Uterus (tissue), 4 donors: Measurements from ENCODE around the gene NAV1. TPM values are rescaled to one million over a fixed set of nuclear protein-coding genes. Genes with fewer than 3 reads are reported as not detected.
A peak's percentile ranks its signal among the peaks of the same experiment; 100 is the strongest.

ENCODE experiments used
- DNase-seq, 2 donors: peaks; one replicate each; pipeline ENCODE4 v3.0.0-alpha.2; 2019 to 2020
- H3K27ac ChIP-seq, 2 donors: fragments of 200-600 bp; sonication (generic); 1 replicate in 1 of 2; 2 replicates in 1 of 2; pipeline ENCODE4 v1.5.1; 2016 to 2018
- H3K27me3 ChIP-seq, 2 donors: fragments of 200-600 bp; sonication (generic); one replicate each; pipeline ENCODE4 v1.5.1; 2018 to 2019; ENCODE audit warnings: control low read depth in 1 of 2
- H3K36me3 ChIP-seq, 2 donors: fragments of 200-600 bp; sonication (generic); one replicate each; pipeline ENCODE4 v1.5.1; 2019; ENCODE audit warnings: control low read depth in 1 of 2
- H3K4me1 ChIP-seq, 2 donors: fragments of 200-600 bp; sonication (generic); one replicate each; pipeline ENCODE4 v1.5.1; 2018 to 2019; ENCODE audit warnings: control low read depth in 1 of 2
- H3K4me3 ChIP-seq, 2 donors: fragments of 200-600 bp; sonication (generic); 1 replicate in 1 of 2; 2 replicates in 1 of 2; pipeline ENCODE4 v1.5.1; 2018 to 2019; ENCODE audit warnings: mild to moderate bottlenecking in 1 of 2
- H3K9me3 ChIP-seq, 2 donors: fragments of 200-600 bp; sonication (generic); one replicate each; pipeline ENCODE4 v1.5.1; 2019; ENCODE audit warnings: control low read depth in 1 of 2
- POLR2A ChIP-seq, 2 donors: fragments of 450-650 bp; IDR thresholded peaks; one replicate each; pipeline ENCODE4 v1.6.1; 2016; ENCODE audit warnings: antibody characterized with exemption in 2 of 2, mild to moderate bottlenecking in 1 of 2, moderate library complexity in 1 of 2
- intact Hi-C: fragments of 100-400 bp; cut with DNase I; formaldehyde crosslinking; loops from one replicate; pipeline ENCODE4 v1.15.1; 2023; ENCODE audit warnings: low total_unique reads
- total RNA-seq, 4 donors: library from RNA; depleted of rRNA in 3 of 4; stranded (reverse); fragments of >200 nt in 3 of 4; gene quantifications; one replicate each; pipeline versions ENCODE4 v1.1.0 to v1.2.4, GENCODE V29; 2014 to 2023
- TF ChIP-seq, protein P1 (sequence below), 4 experiments: fragments of 200-600 bp in 2 of 4; fragments of 450-650 bp in 2 of 4; sonication (generic) in 2 of 4; IDR thresholded peaks; one replicate each; pipeline ENCODE4 v1.5.1; 2016 to 2019; ENCODE audit warnings: antibody characterized with exemption in 4 of 4, mild to moderate bottlenecking in 2 of 4, moderate library complexity in 1 of 4
- donor health status: DM: yes; HTN: yes; CAD: no.

Gene NAV1
- total RNA-seq, 4 donors from 2014 or later = 25.1 to 86.1 (median 58.5) TPM

DNA sequence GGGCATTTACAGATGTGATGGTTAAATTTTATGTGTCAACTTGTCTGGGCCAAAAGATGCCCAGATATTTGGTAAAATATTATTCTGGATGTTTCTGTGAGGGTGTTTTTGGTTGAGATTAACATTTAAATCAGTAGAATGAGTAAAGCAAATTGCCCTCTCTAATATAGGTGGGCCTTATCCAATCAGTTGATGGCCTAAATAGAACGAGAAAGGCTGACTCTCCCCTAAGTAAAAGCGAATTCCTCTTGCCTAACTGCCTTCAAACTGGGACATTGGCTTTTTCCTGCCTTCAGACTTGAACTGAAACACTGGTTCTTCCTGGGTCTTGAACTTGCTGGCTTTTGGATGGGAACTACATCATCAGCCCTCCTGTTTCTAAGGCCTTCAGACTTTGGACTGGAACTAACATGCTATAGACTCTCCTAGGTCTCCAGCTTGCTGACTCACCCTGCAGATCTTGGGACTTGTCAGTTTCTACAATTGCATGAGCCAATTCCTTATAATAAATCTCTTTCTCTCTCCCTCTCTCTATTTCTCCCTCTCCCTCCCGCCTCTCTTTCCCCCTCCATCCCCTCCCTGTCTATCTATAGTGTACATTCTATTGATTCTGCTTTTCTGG lies 10.2 kb upstream of the NAV1 start:
- Histone ChIP-seq H3K4me3 (no peak overlapping the region), H3K36me3 (no peaks in the 10 kb centered on the region), H3K9me3 (no peaks in the 10 kb centered on the region), H3K4me1 (peaks cover 0 to 5% of the 10 kb centered on the region in 2 donors), H3K27ac (no peak overlapping the region), H3K27me3 (no peaks in the 10 kb centered on the region)
- no peak for TF ChIP-seq POLR2A (IDR thresholded peaks at IDR 0.05)
- TF ChIP-seq, protein P1, sequence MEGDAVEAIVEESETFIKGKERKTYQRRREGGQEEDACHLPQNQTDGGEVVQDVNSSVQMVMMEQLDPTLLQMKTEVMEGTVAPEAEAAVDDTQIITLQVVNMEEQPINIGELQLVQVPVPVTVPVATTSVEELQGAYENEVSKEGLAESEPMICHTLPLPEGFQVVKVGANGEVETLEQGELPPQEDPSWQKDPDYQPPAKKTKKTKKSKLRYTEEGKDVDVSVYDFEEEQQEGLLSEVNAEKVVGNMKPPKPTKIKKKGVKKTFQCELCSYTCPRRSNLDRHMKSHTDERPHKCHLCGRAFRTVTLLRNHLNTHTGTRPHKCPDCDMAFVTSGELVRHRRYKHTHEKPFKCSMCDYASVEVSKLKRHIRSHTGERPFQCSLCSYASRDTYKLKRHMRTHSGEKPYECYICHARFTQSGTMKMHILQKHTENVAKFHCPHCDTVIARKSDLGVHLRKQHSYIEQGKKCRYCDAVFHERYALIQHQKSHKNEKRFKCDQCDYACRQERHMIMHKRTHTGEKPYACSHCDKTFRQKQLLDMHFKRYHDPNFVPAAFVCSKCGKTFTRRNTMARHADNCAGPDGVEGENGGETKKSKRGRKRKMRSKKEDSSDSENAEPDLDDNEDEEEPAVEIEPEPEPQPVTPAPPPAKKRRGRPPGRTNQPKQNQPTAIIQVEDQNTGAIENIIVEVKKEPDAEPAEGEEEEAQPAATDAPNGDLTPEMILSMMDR (IDR thresholded peaks at IDR 0.05) = no peak
- intact Hi-C loops = no loop called here
- no peak for DNase-seq

DNA sequence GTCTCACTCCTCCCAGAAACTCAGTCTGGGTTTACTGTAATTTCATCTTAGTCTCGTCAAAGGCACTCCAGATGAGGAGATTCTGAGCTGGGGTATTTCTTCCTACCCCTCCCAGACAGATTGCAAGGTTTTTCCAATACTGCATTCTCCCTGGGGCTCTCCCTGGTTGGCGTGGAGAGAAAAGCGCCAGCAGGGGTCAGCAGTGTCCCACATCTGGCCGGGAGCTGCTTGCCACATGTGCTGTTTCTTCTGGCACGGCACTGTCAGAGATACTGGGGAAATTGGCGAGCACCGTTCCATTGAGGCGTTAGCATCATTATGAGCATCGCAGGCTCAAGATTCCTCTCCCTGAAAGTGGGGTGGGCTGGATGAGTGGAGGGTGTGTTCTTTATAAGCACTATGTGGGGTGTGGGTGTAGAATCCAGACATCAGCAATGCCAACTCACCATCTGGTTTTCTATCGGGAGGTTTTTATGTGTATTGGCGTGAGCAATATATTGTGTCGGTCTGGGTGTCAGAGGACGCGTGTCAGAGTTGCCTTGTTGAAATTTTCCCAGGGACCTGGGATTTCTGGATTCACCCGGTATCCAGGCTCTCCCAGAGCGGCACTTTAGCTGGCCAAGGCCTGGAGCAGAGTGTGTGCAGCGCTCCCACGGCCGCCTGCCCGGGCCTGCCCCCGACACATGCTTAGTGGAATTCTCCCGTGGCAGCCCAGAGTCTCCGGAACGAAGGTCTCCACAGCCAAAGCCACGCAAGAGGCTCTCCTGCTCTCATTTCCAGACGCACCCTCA lies 8.0 kb upstream of the NAV1 start:
- Histone ChIP-seq H3K4me1 (peaks cover 0 to 5% of the 10 kb centered on the region in 2 donors), H3K9me3 (no peaks in the 10 kb centered on the region), H3K27ac (peak overlapping the region; percentile 62 to 68), H3K4me3 (no peak overlapping the region), H3K36me3 (no peaks in the 10 kb centered on the region), H3K27me3 (no peaks in the 10 kb centered on the region)
- TF ChIP-seq POLR2A (IDR thresholded peaks at IDR 0.05) = peak in 1 of 2 donors; percentile 12
- TF ChIP-seq, protein P1 (IDR thresholded peaks at IDR 0.05) = peak; percentile 88 to 94 (median 91)
- peak; percentile 92 for DNase-seq
- intact Hi-C loops = no loop called here

DNA sequence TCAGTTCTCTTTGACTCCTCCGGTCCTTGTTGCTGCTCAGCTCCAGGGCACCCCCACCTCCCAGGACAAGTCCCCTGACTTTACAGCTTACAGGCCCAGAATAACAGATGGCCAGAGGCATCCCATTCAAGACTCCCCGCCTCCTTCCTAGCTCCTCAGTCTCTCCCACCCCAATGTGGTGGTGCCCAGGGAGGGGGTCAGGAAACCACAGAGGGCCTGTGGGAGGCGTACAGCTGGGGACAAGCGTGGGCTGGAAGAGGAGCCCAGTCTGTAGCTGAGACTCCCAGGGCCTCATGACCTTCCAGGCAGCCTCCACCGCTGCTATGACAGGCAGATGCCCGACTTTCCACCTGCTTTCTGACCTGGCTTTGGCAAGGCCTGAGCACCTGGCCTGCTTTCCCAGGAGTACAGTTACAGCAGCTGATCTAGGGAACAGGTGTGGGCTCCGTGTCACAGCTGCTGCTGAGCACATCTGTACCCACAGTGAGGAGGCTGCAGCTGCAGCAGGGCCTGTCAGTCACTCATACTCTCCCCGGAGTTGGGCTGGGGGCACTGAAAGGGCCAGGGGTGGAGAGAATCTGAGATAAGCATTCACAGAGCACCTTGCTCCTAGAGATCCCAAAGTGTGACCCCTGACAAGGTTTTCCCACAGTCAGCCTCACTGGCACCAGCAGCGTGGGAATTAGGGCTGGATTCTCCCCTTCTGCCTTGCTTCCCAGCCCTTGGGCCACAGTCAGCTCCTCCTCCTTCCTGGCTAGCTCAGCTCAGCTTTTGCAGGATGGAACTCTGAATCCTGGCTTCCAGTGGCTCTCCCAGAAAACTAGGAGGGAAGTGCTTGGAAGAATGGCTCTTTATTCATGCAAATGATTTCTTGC lies 7.1 kb upstream of the NAV1 start:
- H3K27me3 ChIP-seq = no peaks in the 10 kb centered on the region
- TF ChIP-seq POLR2A (IDR thresholded peaks at IDR 0.05) = no peak
- TF ChIP-seq, protein P1 (IDR thresholded peaks at IDR 0.05) = no peak
- H3K9me3 ChIP-seq = no peaks in the 10 kb centered on the region
- intact Hi-C loops = no loop called here
- no peaks in the 10 kb centered on the region for H3K36me3 ChIP-seq
- peaks cover 0 to 5% of the 10 kb centered on the region in 2 donors for H3K4me1 ChIP-seq
- H3K4me3 ChIP-seq = no peak overlapping the region
- peak overlapping the region; percentile 62 to 68 for H3K27ac ChIP-seq
- no peak for DNase-seq

DNA sequence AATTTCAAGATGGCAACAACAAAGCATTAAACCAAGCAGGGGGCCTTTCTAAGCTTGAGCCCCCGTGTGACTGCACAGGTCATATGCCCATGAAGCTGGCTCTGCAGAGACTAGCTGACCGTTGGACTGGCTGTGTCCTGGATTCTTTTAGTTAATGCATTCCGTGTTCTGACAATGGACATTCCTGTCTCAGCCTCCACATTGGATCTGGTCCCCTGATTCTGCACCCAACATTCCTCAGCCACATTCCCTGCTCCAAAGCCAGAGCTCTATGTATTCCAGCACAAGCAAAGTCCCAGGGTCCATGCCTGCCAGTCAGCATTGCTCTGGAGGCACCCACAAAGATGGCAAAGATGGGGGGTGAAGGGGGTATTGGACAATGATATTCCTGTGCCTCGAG lies 5.1 kb upstream of the NAV1 start:
- Histone ChIP-seq H3K9me3 (no peaks in the 10 kb centered on the region), H3K4me3 (no peak overlapping the region), H3K27me3 (no peaks in the 10 kb centered on the region), H3K36me3 (no peaks in the 10 kb centered on the region), H3K27ac (peak overlapping the region; percentile 84 to 87), H3K4me1 (peaks cover 0 to 5% of the 10 kb centered on the region in 2 donors)
- intact Hi-C loops = no loop called here
- TF ChIP-seq POLR2A (IDR thresholded peaks at IDR 0.05) = no peak
- TF ChIP-seq, protein P1 (IDR thresholded peaks at IDR 0.05) = no peak
- no peak for DNase-seq
